ENCODE data around the gene KIF19.

GRCh38 chr17:74394275-74394950, 68.4 kb downstream of the KIF19 start:
- TF ChIP-seq FOS (IDR thresholded peaks at IDR 0.05; ENCODE audit: borderline replicate concordance, extremely low read depth, insufficient read length) (no peak), CUX1 (IDR thresholded peaks at IDR 0.05; ENCODE audit: insufficient replicate concordance, low read depth, low read length) (no peak), REST (IDR thresholded peaks at IDR 0.05; ENCODE audit: low read depth, low read length) (no peak)
